DND-41 (cell line): ENCODE measurements around the gene PIP4P1.

ENCODE experiments used
- ATAC-seq: fragments of 200-7000 bp; cut with Tn5 transposase; 3 replicates; pipeline ENCODE4 v1.9.1; 2021; ENCODE audit warnings: low read depth; ENCODE audit not compliant: insufficient read depth
- DNase-seq: peaks from one replicate; pipeline ENCODE4 v3.0.0-alpha.2; 2020
- H2AFZ ChIP-seq: 2 replicates; pipeline ENCODE4 v1.6.0; 2012; ENCODE audit warnings: low read depth, low read length
- H3K27ac ChIP-seq: 2 replicates; pipeline ENCODE4 v1.5.1; 2012; ENCODE audit warnings: low read length, inconsistent platforms
- H3K27me3 ChIP-seq: fragments of 200-600 bp; sonication (generic); 2 replicates; pipeline ENCODE4 v1.6.0; 2012; ENCODE audit warnings: low read length, mild to moderate bottlenecking, inconsistent platforms; ENCODE audit not compliant: insufficient read depth, poor library complexity
- H3K36me3 ChIP-seq: 2 replicates; pipeline ENCODE4 v1.5.1; 2012; ENCODE audit warnings: low read length, inconsistent platforms; ENCODE audit not compliant: insufficient read depth
- H3K4me1 ChIP-seq: 2 replicates; pipeline ENCODE4 v1.5.1; 2012; ENCODE audit warnings: mild to moderate bottlenecking, low read length; ENCODE audit not compliant: insufficient read depth
- H3K4me2 ChIP-seq: 2 replicates; pipeline ENCODE4 v1.6.0; 2012; ENCODE audit warnings: mild to moderate bottlenecking, moderate library complexity, low read length, inconsistent platforms; ENCODE audit not compliant: insufficient read depth
- H3K4me3 ChIP-seq, 2 experiments: fragments of 200-600 bp in 1 of 2; shearing (Covaris generic) in 1 of 2; 2 replicates each; pipeline ENCODE4 v1.5.1; 2012 to 2016; ENCODE audit warnings: inconsistent platforms in 2 of 2, low read length in 2 of 2, mild to moderate bottlenecking in 2 of 2, low read depth in 1 of 2, moderate library complexity in 1 of 2
- H3K79me2 ChIP-seq: 2 replicates; pipeline ENCODE4 v1.6.0; 2012; ENCODE audit warnings: low read length, inconsistent platforms; ENCODE audit not compliant: insufficient read depth
- H3K9ac ChIP-seq: 2 replicates; pipeline ENCODE4 v1.6.0; 2012; ENCODE audit warnings: low read depth, mild to moderate bottlenecking, inconsistent platforms, low read length, moderate library complexity
- H3K9me3 ChIP-seq: 2 replicates; pipeline ENCODE4 v1.5.1; 2012; ENCODE audit warnings: low read length, moderate library complexity, mild to moderate bottlenecking, inconsistent platforms; ENCODE audit not compliant: insufficient read depth, severe bottlenecking
- H4K20me1 ChIP-seq: 2 replicates; pipeline ENCODE4 v1.6.0; 2012; ENCODE audit warnings: low read length; ENCODE audit not compliant: insufficient read depth
- EZH2 ChIP-seq: IDR thresholded peaks from 3 replicates; pipeline ENCODE4 v1.6.1; 2012; ENCODE audit warnings: borderline replicate concordance, low read depth, mild to moderate bottlenecking, moderate library complexity, low read length, inconsistent platforms; ENCODE audit not compliant: severe bottlenecking
- TF ChIP-seq, protein P1 (sequence below): IDR thresholded peaks from 2 replicates; pipeline ENCODE4 v1.5.1; 2012; ENCODE audit warnings: borderline replicate concordance, low read length, moderate library complexity, mild to moderate bottlenecking; ENCODE audit not compliant: poor library complexity, severe bottlenecking; ENCODE audit errors: extremely low read depth

The PIP4P1 gene

DNA sequence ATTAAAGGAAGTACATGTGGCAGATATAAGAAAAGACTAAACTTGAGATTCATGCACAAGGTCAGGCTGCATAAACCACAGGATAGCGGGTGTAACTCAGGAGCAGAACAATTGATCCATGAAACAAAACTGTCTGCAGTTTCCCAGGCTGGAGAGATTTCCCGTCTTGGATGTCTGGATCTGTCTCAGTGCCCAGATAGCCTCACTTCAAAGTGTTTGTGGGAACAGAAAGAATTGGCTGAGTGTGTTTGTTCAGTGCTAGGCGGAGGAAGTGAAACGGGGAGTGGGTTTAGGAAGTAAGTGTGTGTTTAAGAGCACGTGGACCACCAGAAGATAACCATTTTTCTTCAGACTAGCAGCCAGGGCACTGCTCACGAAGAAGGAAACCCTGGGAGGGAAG is 42.7 kb upstream of the PIP4P1 start:
- DNase-seq (no peak), ATAC-seq (no peak)
- Histone ChIP-seq H3K27me3 (peaks cover 4% of the 10 kb centered on the region), H3K27ac (no peak overlapping the region), H2AFZ (no peak overlapping the region), H3K4me3 (no peak overlapping the region), H3K9ac (no peak overlapping the region), H4K20me1 (no peaks in the 10 kb centered on the region), H3K36me3 (no peaks in the 10 kb centered on the region), H3K4me2 (no peak overlapping the region), H3K79me2 (no peaks in the 10 kb centered on the region), H3K9me3 (no peaks in the 10 kb centered on the region), H3K4me1 (no peaks in the 10 kb centered on the region)
- TF ChIP-seq, protein P1, sequence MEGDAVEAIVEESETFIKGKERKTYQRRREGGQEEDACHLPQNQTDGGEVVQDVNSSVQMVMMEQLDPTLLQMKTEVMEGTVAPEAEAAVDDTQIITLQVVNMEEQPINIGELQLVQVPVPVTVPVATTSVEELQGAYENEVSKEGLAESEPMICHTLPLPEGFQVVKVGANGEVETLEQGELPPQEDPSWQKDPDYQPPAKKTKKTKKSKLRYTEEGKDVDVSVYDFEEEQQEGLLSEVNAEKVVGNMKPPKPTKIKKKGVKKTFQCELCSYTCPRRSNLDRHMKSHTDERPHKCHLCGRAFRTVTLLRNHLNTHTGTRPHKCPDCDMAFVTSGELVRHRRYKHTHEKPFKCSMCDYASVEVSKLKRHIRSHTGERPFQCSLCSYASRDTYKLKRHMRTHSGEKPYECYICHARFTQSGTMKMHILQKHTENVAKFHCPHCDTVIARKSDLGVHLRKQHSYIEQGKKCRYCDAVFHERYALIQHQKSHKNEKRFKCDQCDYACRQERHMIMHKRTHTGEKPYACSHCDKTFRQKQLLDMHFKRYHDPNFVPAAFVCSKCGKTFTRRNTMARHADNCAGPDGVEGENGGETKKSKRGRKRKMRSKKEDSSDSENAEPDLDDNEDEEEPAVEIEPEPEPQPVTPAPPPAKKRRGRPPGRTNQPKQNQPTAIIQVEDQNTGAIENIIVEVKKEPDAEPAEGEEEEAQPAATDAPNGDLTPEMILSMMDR, result no peak
- no peak for TF ChIP-seq EZH2

- H3K36me3 ChIP-seq, result no peaks in the 10 kb centered on the region
- H3K9ac ChIP-seq, result no peak overlapping the region
- H3K9me3 ChIP-seq, result no peaks in the 10 kb centered on the region
- H3K79me2 ChIP-seq, result no peaks in the 10 kb centered on the region
- ATAC-seq, result no peak
- H3K4me2 ChIP-seq, result no peak overlapping the region
- no peaks in the 10 kb centered on the region for H3K4me1 ChIP-seq
- no peak overlapping the region for H2AFZ ChIP-seq
- peaks cover 4% of the 10 kb centered on the region for H3K27me3 ChIP-seq
- no peak overlapping the region for H3K27ac ChIP-seq
- DNase-seq, result no peak
- H4K20me1 ChIP-seq, result no peaks in the 10 kb centered on the region
- H3K4me3 ChIP-seq, result no peak overlapping the region
- no peak for TF ChIP-seq EZH2
- TF ChIP-seq, protein P1, result no peak
Observed at GRCh38 chr14:20501346-20501745, 40.1 kb upstream of the PIP4P1 start.

GRCh38 chr14:20499881-20500280 is 38.6 kb upstream of the PIP4P1 start:
- H3K36me3 ChIP-seq, result no peaks in the 10 kb centered on the region
- no peaks in the 10 kb centered on the region for H3K79me2 ChIP-seq
- H3K27ac ChIP-seq, result no peak overlapping the region
- H3K4me1 ChIP-seq, result no peaks in the 10 kb centered on the region
- TF ChIP-seq, protein P1, result no peak
- TF ChIP-seq EZH2, result no peak
- H3K4me2 ChIP-seq, result no peak overlapping the region
- H3K9ac ChIP-seq, result no peak overlapping the region
- H3K9me3 ChIP-seq, result no peaks in the 10 kb centered on the region
- no peak overlapping the region for H2AFZ ChIP-seq
- H4K20me1 ChIP-seq, result no peaks in the 10 kb centered on the region
- no peak for DNase-seq
- H3K27me3 ChIP-seq, result peaks cover 11% of the 10 kb centered on the region
- H3K4me3 ChIP-seq, result no peak overlapping the region
- ATAC-seq, result no peak

DNA sequence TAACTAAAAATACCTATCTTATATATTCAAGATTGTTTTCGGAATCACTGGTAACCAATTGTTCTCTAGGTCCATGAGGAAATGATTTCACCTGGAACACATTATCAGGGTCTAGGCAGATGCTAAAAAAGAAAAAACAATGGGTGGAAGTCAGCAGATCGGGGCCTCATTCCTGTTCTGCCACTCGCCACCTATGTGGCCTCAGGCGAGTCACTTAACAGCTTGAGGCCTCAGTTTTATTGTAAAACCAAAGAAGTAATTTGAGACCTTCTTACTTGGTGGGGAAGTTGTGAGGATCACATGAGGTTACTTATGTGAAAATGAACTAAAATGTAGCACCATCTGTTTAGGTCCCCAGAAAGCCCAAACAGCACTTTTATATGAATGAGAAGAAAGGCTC is 37.9 kb upstream of the PIP4P1 start:
- Histone ChIP-seq H3K4me1 (no peaks in the 10 kb centered on the region), H3K79me2 (no peaks in the 10 kb centered on the region), H2AFZ (no peak overlapping the region), H3K4me2 (no peak overlapping the region), H3K9me3 (no peaks in the 10 kb centered on the region), H3K27me3 (peaks cover 11% of the 10 kb centered on the region), H4K20me1 (no peaks in the 10 kb centered on the region), H3K27ac (no peak overlapping the region), H3K9ac (no peak overlapping the region), H3K36me3 (no peaks in the 10 kb centered on the region), H3K4me3 (no peak overlapping the region)
- no peak for ATAC-seq
- TF ChIP-seq, protein P1, result no peak
- no peak for TF ChIP-seq EZH2
- no peak for DNase-seq
